Activated T-cell treated with anti-CD3 and anti-CD28 coated beads, Interleukin-2, amount 50 U/mL, for 72 hours (primary cell): Measurements from ENCODE around the gene TMEM164. TPM values are rescaled to one million over a fixed set of nuclear protein-coding genes. Genes with fewer than 3 reads are reported as not detected.
"Not testable (repeated sequence)": the region's sequence is repeated elsewhere in the genome, so short reads cannot be mapped to it uniquely, and the experiment has no call there.

Source experiments
- ATAC-seq, 2 donors: fragments of 150-1000 bp; cut with Tn5 transposase; replicated peaks in 1 of 2; 2 replicates each; pipeline ENCODE4 v1.10.0; 2021; ENCODE audit warnings: moderate library complexity in 2 of 2, mild to moderate bottlenecking in 1 of 2
- DNase-seq, 2 donors: peaks; one replicate each; pipeline ENCODE4 v3.0.0; 2021 to 2022; ENCODE audit warnings: mixed read lengths in 1 of 2
- H3K27ac Mint-ChIP-seq: one replicate; pipeline ENCODE4 v1.8.0; 2022; ENCODE audit warnings: mild to moderate bottlenecking, moderate library complexity, mixed read lengths
- H3K27me3 Mint-ChIP-seq: one replicate; pipeline ENCODE4 v1.8.0; 2022; ENCODE audit warnings: low read depth, mixed read lengths
- H3K36me3 Mint-ChIP-seq, 2 donors: one replicate each; pipeline ENCODE4 v1.8.0; 2022; ENCODE audit warnings: mixed read lengths in 2 of 2, mild to moderate bottlenecking in 1 of 2; ENCODE audit not compliant: insufficient read depth in 2 of 2
- H3K4me1 Mint-ChIP-seq: one replicate; pipeline ENCODE4 v1.8.0; 2022; ENCODE audit warnings: low read depth, mixed read lengths
- H3K4me3 Mint-ChIP-seq, 2 donors: one replicate each; pipeline ENCODE4 v1.8.0; 2022; ENCODE audit warnings: mild to moderate bottlenecking in 2 of 2, mixed read lengths in 2 of 2, moderate library complexity in 2 of 2
- H3K9me3 Mint-ChIP-seq, 2 donors: one replicate each; pipeline ENCODE4 v1.8.0; 2022; ENCODE audit warnings: mixed read lengths in 2 of 2
- total RNA-seq, 2 donors: library from RNA; stranded (reverse); gene quantifications; one replicate each; pipeline ENCODE4 v1.2.3, GENCODE V29; 2022

TMEM164 gene
- total RNA-seq = 10 to 100 TPM; 15.0 to 19.5 TPM

GRCh38 chrX:110002300-110003166 is at the start of gene TMEM164:
TMEM164 (plus strand) TSS chrX:110003114; CDS start chrX:110003775, 661 bp downstream.
- Mint-ChIP-seq H3K4me3 (peak within 1 kb of the TSS; percentile 93 to 96), H3K27ac (peak within 1 kb of the TSS; percentile 94), H3K36me3 (peaks cover 1 to 2% of the 10 kb centered on the region in 2 donors), H3K4me1 (peaks cover 31% of the 10 kb centered on the region), H3K27me3 (peaks cover 42% of the 10 kb centered on the region), H3K9me3 (no peaks in the 10 kb centered on the region)
- DNase-seq = peak; percentile 74 to 83
- ATAC-seq = peak; percentile 81 to 82

- H3K4me3 Mint-ChIP-seq = no peak overlapping the region
- no peak for DNase-seq
- peak overlapping the region; percentile 77 for H3K27ac Mint-ChIP-seq
- H3K9me3 Mint-ChIP-seq = no peaks in the 10 kb centered on the region
- H3K4me1 Mint-ChIP-seq = peaks cover 7% of the 10 kb centered on the region
- no peaks in the 10 kb centered on the region for H3K36me3 Mint-ChIP-seq
- peaks cover 22% of the 10 kb centered on the region for H3K27me3 Mint-ChIP-seq
- ATAC-seq = no peak
These were observed 48.6 kb upstream of the TMEM164 start for GRCh38 chrX:109954333-109954732.

- H3K4me3 Mint-ChIP-seq = no peak overlapping the region
- peaks cover 7% of the 10 kb centered on the region for H3K4me1 Mint-ChIP-seq
- H3K27me3 Mint-ChIP-seq = peaks cover 23% of the 10 kb centered on the region
- no peak for DNase-seq
- no peak overlapping the region for H3K27ac Mint-ChIP-seq
- no peak for ATAC-seq
- no peaks in the 10 kb centered on the region for H3K9me3 Mint-ChIP-seq
- no peaks in the 10 kb centered on the region for H3K36me3 Mint-ChIP-seq
These were observed 48.0 kb upstream of the TMEM164 start for GRCh38 chrX:109954955-109955354.

GRCh38 chrX:109958266-109958665 is 44.6 kb upstream of the TMEM164 start:
- H3K27ac Mint-ChIP-seq = no peak overlapping the region
- H3K4me1 Mint-ChIP-seq = peaks cover 5% of the 10 kb centered on the region
- no peak overlapping the region for H3K4me3 Mint-ChIP-seq
- ATAC-seq (no peak), DNase-seq (no peak)
- no peaks in the 10 kb centered on the region for H3K36me3 Mint-ChIP-seq
- H3K9me3 Mint-ChIP-seq = no peaks in the 10 kb centered on the region
- peaks cover 25% of the 10 kb centered on the region for H3K27me3 Mint-ChIP-seq

DNA sequence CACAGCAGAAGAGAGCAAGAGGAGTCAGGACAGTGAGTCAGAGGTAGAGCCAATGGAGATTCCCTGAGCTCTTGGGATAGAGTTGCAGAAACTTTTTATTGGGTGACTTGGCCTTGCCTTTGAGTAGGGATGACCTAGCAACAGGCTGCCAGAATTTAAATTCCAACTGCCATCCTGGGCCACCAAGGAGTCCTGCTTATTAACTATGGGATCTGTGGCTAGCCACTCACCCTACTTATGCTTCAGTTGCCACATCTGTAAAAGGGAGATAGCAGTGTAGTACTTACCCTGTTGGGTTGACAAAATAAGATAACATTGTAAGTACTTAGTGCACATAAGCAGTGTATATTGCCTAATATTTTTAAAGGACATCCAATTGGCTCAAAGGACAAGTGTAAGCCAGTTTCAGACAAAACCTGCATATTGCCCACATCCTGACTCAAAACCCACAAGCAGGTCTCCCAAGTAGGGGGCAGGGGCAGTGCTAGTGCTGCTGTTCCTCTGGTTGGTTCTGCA is 43.5 kb upstream of the TMEM164 start:
- Mint-ChIP-seq H3K4me3 (no peak overlapping the region), H3K36me3 (no peaks in the 10 kb centered on the region), H3K9me3 (no peaks in the 10 kb centered on the region), H3K27ac (no peak overlapping the region), H3K27me3 (peaks cover 21% of the 10 kb centered on the region), H3K4me1 (no peaks in the 10 kb centered on the region)
- ATAC-seq (no peak), DNase-seq (no peak)

- Mint-ChIP-seq H3K9me3 (no peaks in the 10 kb centered on the region), H3K4me3 (no peak overlapping the region), H3K27ac (no peak overlapping the region), H3K4me1 (no peaks in the 10 kb centered on the region), H3K36me3 (no peaks in the 10 kb centered on the region), H3K27me3 (peaks cover 19% of the 10 kb centered on the region)
- DNase-seq (no peak), ATAC-seq (no peak)
These were observed 38.5 kb upstream of the TMEM164 start for GRCh38 chrX:109964390-109964789.

DNA sequence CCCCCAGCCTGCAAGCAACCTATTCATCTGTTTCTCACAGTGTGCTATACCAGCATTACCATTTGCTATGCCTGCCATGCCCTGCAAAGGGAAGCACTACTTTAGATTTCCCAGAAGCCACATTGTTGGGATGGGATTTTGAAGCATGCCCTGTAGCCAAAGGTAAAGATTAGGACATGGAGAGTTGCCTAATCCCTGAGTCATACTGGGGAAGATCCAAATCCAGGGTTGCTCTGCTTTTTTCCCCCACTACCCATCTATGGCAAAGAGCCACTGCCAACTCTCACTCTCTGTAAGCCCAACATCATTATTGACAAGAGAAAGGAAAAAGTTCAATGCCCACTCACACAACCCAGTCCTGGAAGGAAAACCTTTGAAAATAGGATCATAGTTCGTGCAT is 36.7 kb upstream of the TMEM164 start:
- no peaks in the 10 kb centered on the region for H3K36me3 Mint-ChIP-seq
- H3K9me3 Mint-ChIP-seq = no peaks in the 10 kb centered on the region
- no peak overlapping the region for H3K4me3 Mint-ChIP-seq
- peaks cover 20% of the 10 kb centered on the region for H3K27me3 Mint-ChIP-seq
- H3K27ac Mint-ChIP-seq = no peak overlapping the region
- no peak for ATAC-seq
- DNase-seq = no peak
- no peaks in the 10 kb centered on the region for H3K4me1 Mint-ChIP-seq

DNA sequence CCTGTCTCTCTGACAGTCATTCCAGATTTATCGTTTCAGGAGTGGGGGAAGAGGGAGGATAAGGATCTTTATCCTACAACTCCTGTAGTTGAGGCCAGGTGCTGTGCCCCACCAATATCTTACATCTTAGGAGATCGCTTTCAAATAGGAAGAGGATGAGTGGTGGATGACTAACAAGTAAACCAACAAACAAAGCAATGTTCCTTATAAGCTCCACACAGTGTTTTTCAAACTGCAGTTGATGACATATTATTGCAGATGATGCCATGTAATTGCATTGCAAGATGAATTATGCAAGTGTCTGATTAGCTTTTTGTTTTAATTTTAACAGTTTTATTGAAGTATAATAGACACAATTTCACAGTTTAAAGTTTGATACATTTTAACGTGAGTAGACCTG is 35.8 kb upstream of the TMEM164 start:
- H3K27ac Mint-ChIP-seq = no peak overlapping the region
- H3K36me3 Mint-ChIP-seq = no peaks in the 10 kb centered on the region
- no peak overlapping the region for H3K4me3 Mint-ChIP-seq
- H3K4me1 Mint-ChIP-seq = no peaks in the 10 kb centered on the region
- ATAC-seq (no peak), DNase-seq (no peak)
- H3K27me3 Mint-ChIP-seq = peaks cover 27% of the 10 kb centered on the region
- H3K9me3 Mint-ChIP-seq = no peaks in the 10 kb centered on the region

DNA sequence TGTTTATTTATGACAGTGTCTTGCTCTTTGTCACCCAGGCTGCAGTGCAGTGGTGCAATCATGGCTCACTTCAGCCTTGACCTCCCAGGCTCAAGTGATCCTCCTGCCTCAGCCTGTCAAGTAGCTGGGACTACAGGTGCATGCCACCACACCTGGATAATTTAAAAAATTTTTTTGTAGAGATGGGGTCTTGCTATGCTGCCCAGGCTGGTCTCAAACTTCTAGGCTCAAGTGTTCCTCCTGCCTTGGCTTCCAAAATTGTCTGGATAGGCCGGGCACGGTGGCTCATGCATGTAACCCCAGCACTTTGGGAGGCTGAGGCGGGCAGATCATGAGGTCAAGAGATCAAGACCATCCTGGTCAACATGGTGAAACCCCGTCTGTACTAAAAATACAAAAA is 32.1 kb upstream of the TMEM164 start:
- not testable (repeated sequence) for H3K36me3 Mint-ChIP-seq, DNase-seq, H3K9me3 Mint-ChIP-seq, ATAC-seq, H3K4me3 Mint-ChIP-seq, H3K27ac Mint-ChIP-seq
- peaks cover 12% of the 10 kb centered on the region for H3K4me1 Mint-ChIP-seq
- H3K27me3 Mint-ChIP-seq = peaks cover 19% of the 10 kb centered on the region

GRCh38 chrX:109974906-109975655 is 27.8 kb upstream of the TMEM164 start:
- peaks cover 29% of the 10 kb centered on the region for H3K27me3 Mint-ChIP-seq
- H3K27ac Mint-ChIP-seq = peak overlapping the region; percentile 91
- DNase-seq (peak in 1 of 2 donors; percentile 1), ATAC-seq (peak; percentile 64 to 88)
- no peaks in the 10 kb centered on the region for H3K36me3 Mint-ChIP-seq
- H3K4me3 Mint-ChIP-seq = peak overlapping the region in 1 of 2 donors; percentile 68
- no peaks in the 10 kb centered on the region for H3K9me3 Mint-ChIP-seq
- peaks cover 12% of the 10 kb centered on the region for H3K4me1 Mint-ChIP-seq

GRCh38 chrX:109985210-109985609 is 17.7 kb upstream of the TMEM164 start:
- not testable (repeated sequence) for DNase-seq, H3K4me3 Mint-ChIP-seq, ATAC-seq, H3K9me3 Mint-ChIP-seq, H3K4me1 Mint-ChIP-seq, H3K36me3 Mint-ChIP-seq, H3K27ac Mint-ChIP-seq, H3K27me3 Mint-ChIP-seq

- DNase-seq (no peak), ATAC-seq (no peak)
- Mint-ChIP-seq H3K4me3 (no peak overlapping the region), H3K27ac (no peak overlapping the region), H3K36me3 (no peaks in the 10 kb centered on the region), H3K27me3 (peaks cover 11% of the 10 kb centered on the region), H3K4me1 (no peaks in the 10 kb centered on the region), H3K9me3 (no peaks in the 10 kb centered on the region)
These were observed 15.0 kb upstream of the TMEM164 start for GRCh38 chrX:109987884-109988283.

- Mint-ChIP-seq H3K36me3 (no peaks in the 10 kb centered on the region), H3K4me3 (peak overlapping the region in 1 of 2 donors; percentile 39), H3K27me3 (peaks cover 18% of the 10 kb centered on the region), H3K27ac (no peak overlapping the region), H3K4me1 (no peaks in the 10 kb centered on the region), H3K9me3 (no peaks in the 10 kb centered on the region)
- no peak for DNase-seq
- no peak for ATAC-seq
These were observed 12.2 kb upstream of the TMEM164 start for GRCh38 chrX:109990582-109991276.
